K562 (cell line): ENCODE data around the gene CTBP2. TPM values are rescaled to one million over a fixed set of nuclear protein-coding genes. Genes with fewer than 3 reads are reported as not detected.
A peak's percentile ranks its signal among the peaks of the same experiment; 100 is the strongest.

Experiments used
- ATAC-seq: fragments of 200-7000 bp; cut with Tn5 transposase; 3 replicates; pipeline ENCODE4 v1.9.1; 2020; ENCODE audit warnings: moderate library complexity
- BruUV-seq: library from RNA; stranded (reverse); fragments of 400-500 nt; replicated peaks from 2 replicates; lab custom pipeline; 2021; lab: Mats Ljungman, UMichigan
- CTCF ChIA-PET: fragments of 300-600 bp; formaldehyde crosslinking; extraction: SDS; loops from one replicate; lab custom pipeline; 2021; ENCODE audit warnings: low intra/inter-chr PET ratio; lab: Yijun Ruan, JAX
- POLR2A ChIA-PET: fragments of 300-600, 350-650 bp; sonication (Branson Sonifier 250); formaldehyde crosslinking; extraction: SDS; loops from one replicate; lab custom pipeline; 2021; ENCODE audit warnings: antibody characterized with exemption, inconsistent platforms; lab: Yijun Ruan, JAX
- DNase-seq, 4 experiments: peaks; one replicate each; pipeline versions ENCODE4 v3.0.0 to v3.0.0-alpha.2; 2011 to 2018; ENCODE audit warnings: low spot score in 3 of 4, mixed read lengths in 3 of 4; ENCODE audit errors: extremely low read depth in 1 of 4
- FAIRE-seq: peaks from 2 replicates; lab custom pipeline; 2011; peaks lifted over from hg19 to GRCh38; lab: Jason Lieb, UNC
- H2AFZ ChIP-seq: 2 replicates; pipeline ENCODE4 v1.6.0; 2011; ENCODE audit warnings: low read depth, low read length, control low read depth, inconsistent platforms
- H3K27ac ChIP-seq: fragments of 200-600 bp; 3 replicates; pipeline ENCODE4 v1.8.0; 2011; ENCODE audit warnings: low read depth, mild to moderate bottlenecking, control low read depth, inconsistent platforms, low read length, moderate library complexity, mixed read lengths; ENCODE audit errors: extremely low read depth
- H3K27me3 ChIP-seq, 2 experiments: fragments of 300-600 bp in 1 of 2; 2 replicates in 1 of 2; 3 replicates in 1 of 2; pipeline versions ENCODE4 v1.6.0 to v1.8.0; 2011; ENCODE audit warnings: inconsistent platforms in 2 of 2, low read length in 2 of 2, mild to moderate bottlenecking in 1 of 2, mixed read lengths in 1 of 2, moderate library complexity in 1 of 2; ENCODE audit not compliant: control insufficient read depth in 2 of 2, insufficient read depth in 2 of 2
- H3K36me3 ChIP-seq: fragments of 300-600 bp; 3 replicates; pipeline ENCODE4 v1.8.0; 2011; ENCODE audit warnings: mild to moderate bottlenecking, low read length, inconsistent platforms; ENCODE audit not compliant: control insufficient read depth, insufficient read depth
- H3K4me1 ChIP-seq, 2 experiments: fragments of 200-600 bp in 1 of 2; replicated peaks in 1 of 2; 2 replicates in 1 of 2; 3 replicates in 1 of 2; pipeline versions ENCODE4 v1.5.1 to v1.8.0; 2011; ENCODE audit warnings: inconsistent platforms in 2 of 2, low read length in 2 of 2, mild to moderate bottlenecking in 1 of 2, mixed read lengths in 1 of 2, moderate library complexity in 1 of 2; ENCODE audit not compliant: control insufficient read depth in 2 of 2, insufficient read depth in 2 of 2
- H3K4me2 ChIP-seq: 2 replicates; pipeline ENCODE4 v1.6.1; 2011; ENCODE audit warnings: low read length, control low read depth, inconsistent platforms, mixed read lengths; ENCODE audit not compliant: insufficient read depth
- H3K4me3 ChIP-seq: fragments of 200-600 bp; sonication (generic), shearing (Covaris generic); 2 replicates; pipeline ENCODE4 v1.5.1; 2016; ENCODE audit warnings: control low read depth, inconsistent platforms
- H3K79me2 ChIP-seq: fragments of 200-600 bp; 3 replicates; pipeline ENCODE4 v1.8.0; 2011; ENCODE audit warnings: low read length, inconsistent platforms; ENCODE audit not compliant: control insufficient read depth, insufficient read depth
- H3K9ac ChIP-seq, 2 experiments: 2 replicates each; pipeline versions ENCODE4 v1.6.0 to v1.6.1; 2011; ENCODE audit warnings: low read depth in 2 of 2, low read length in 2 of 2, control low read depth in 1 of 2, inconsistent platforms in 1 of 2, mild to moderate bottlenecking in 1 of 2, mixed read lengths in 1 of 2; ENCODE audit not compliant: insufficient read depth in 1 of 2
- H3K9me1 ChIP-seq: one replicate; pipeline ENCODE4 v1.6.0; 2011; ENCODE audit warnings: inconsistent platforms, mild to moderate bottlenecking, low read length, moderate library complexity; ENCODE audit not compliant: control insufficient read depth, insufficient read depth
- H3K9me3 ChIP-seq: replicated peaks from 2 replicates; pipeline ENCODE4 v1.5.1; 2011; ENCODE audit warnings: low read depth, low read length, inconsistent platforms; ENCODE audit not compliant: control insufficient read depth, insufficient read depth
- H4K20me1 ChIP-seq: replicated peaks from 2 replicates; pipeline ENCODE4 v1.6.1; 2011; ENCODE audit warnings: low read length, inconsistent platforms, mixed read lengths; ENCODE audit not compliant: control insufficient read depth, insufficient read depth
- BHLHE40 ChIP-seq: IDR thresholded peaks from 2 replicates; pipeline ENCODE4 v1.6.1; 2011; ENCODE audit warnings: low read length, improper control_type of control experiment
- ESRRA ChIP-seq: fragments of 450-650 bp; IDR thresholded peaks from 2 replicates; pipeline ENCODE4 v1.6.1; 2014; ENCODE audit warnings: low read depth, mild to moderate bottlenecking, moderate library complexity, borderline replicate concordance
- JUND ChIP-seq, 2 experiments: IDR thresholded peaks; 2 replicates in 1 of 2; 3 replicates in 1 of 2; pipeline ENCODE4 v1.6.1; 2011; ENCODE audit warnings: borderline replicate concordance in 2 of 2, low read depth in 2 of 2, low read length in 2 of 2, improper control_type of control experiment in 1 of 2, missing biosample characterization in 1 of 2, missing genetic modification characterization in 1 of 2, missing genetic modification reagents in 1 of 2
- MYC ChIP-seq, 2 experiments: fragments of 250-450 bp in 1 of 2; sonication (Bioruptor Pico) in 1 of 2; IDR thresholded peaks; 2 replicates each; pipeline versions ENCODE4 v1.5.1 to v1.6.1; 2012 to 2021; ENCODE audit warnings: low read depth in 2 of 2, borderline replicate concordance in 1 of 2, improper control_type of control experiment in 1 of 2, low read length in 1 of 2, mild to moderate bottlenecking in 1 of 2, moderate library complexity in 1 of 2
- NFIC ChIP-seq: fragments of 450-650 bp; IDR thresholded peaks from 2 replicates; pipeline ENCODE4 v1.6.1; 2017; ENCODE audit warnings: mild to moderate bottlenecking, inconsistent platforms
- RFX5 ChIP-seq: IDR thresholded peaks from 2 replicates; pipeline ENCODE4 v1.6.1; 2011; ENCODE audit warnings: low read depth, mild to moderate bottlenecking, improper control_type of control experiment, low read length
- SMARCA4 ChIP-seq: fragments of 450-650 bp; IDR thresholded peaks from 2 replicates; pipeline ENCODE4 v1.6.1; 2016
- TFE3 ChIP-seq: fragments of 450-650 bp; formaldehyde crosslinking; IDR thresholded peaks from 2 replicates; pipeline ENCODE4 v1.4.0; 2020; ENCODE audit warnings: mild to moderate bottlenecking, mixed read lengths
- VEZF1 ChIP-seq: fragments of 200-800 bp; sonication (Bioruptor generic); IDR thresholded peaks from 2 replicates; pipeline ENCODE4 v1.6.1; 2017; ENCODE audit warnings: missing genetic modification characterization, missing compliant biosample characterization
- YY1 ChIP-seq, 3 experiments: IDR thresholded peaks; 2 replicates each; pipeline ENCODE4 v1.6.1; 2011; ENCODE audit warnings: low read length in 2 of 3, mild to moderate bottlenecking in 2 of 3, moderate library complexity in 2 of 3, borderline replicate concordance in 1 of 3, control low read depth in 1 of 3, low read depth in 1 of 3; ENCODE audit not compliant: insufficient read depth in 3 of 3, insufficient replicate concordance in 2 of 3, control insufficient read depth in 1 of 3, insufficient read length in 1 of 3; ENCODE audit errors: extremely low read depth in 1 of 3
- ZNF197 ChIP-seq: fragments of 200-800 bp; sonication (Bioruptor generic); IDR thresholded peaks from 2 replicates; pipeline ENCODE4 v1.6.1; 2016; ENCODE audit warnings: low read depth, missing genetic modification characterization, missing compliant biosample characterization
- ZNF263 ChIP-seq: sonication (generic); formaldehyde crosslinking; IDR thresholded peaks from 2 replicates; pipeline ENCODE4 v1.8.0; 2022; ENCODE audit warnings: mild to moderate bottlenecking, missing genetic modification reagents, borderline replicate concordance
- ZNF695 ChIP-seq: fragments of 450-650 bp; formaldehyde crosslinking; IDR thresholded peaks from 2 replicates; pipeline ENCODE4 v1.4.0; 2020; ENCODE audit warnings: mild to moderate bottlenecking, moderate library complexity
- ZNF830 ChIP-seq: fragments of 250-450 bp; sonication (Bioruptor Pico); IDR thresholded peaks from 2 replicates; pipeline ENCODE4 v1.5.0; 2021; ENCODE audit warnings: mild to moderate bottlenecking
- WGBS: fragments of 100-300 bp; shearing (Covaris generic); methylation state at CpG from one replicate; pipeline ENCODE4 v1.1.6; 2016; ENCODE audit warnings: low coverage, mixed read lengths; ENCODE audit not compliant: insufficient coverage; ENCODE audit errors: missing lambda C conversion rate; 5-methylcytosine and 5-hydroxymethylcytosine counted together
- in situ Hi-C: fragments of 300-500 bp; cut with MboI; formaldehyde crosslinking; loops from 4 replicates; pipeline ENCODE4 v1.15.0; 2018; ENCODE audit warnings: inconsistent platforms, mixed read lengths
- intact Hi-C: fragments of 100-400 bp; cut with micrococcal nuclease; formaldehyde crosslinking; loops from 2 replicates; pipeline ENCODE4 v1.14.2; 2022
- polyA plus RNA-seq, 8 experiments: library from polyadenylated mRNA; depleted of rRNA in 4 of 8; stranded (reverse) in 5 of 8; unstranded in 3 of 8; fragments of >200 nt; fragmentation: Nextera tagmentation in 2 of 8; fragmentation: Illumina TruSeq in 1 of 8; extraction: Ambion mirVana in 2 of 8; extraction: Trizol in 1 of 8; gene quantifications; 2 replicates each; pipeline versions ENCODE4 v1.2.1 to v1.2.3, GENCODE V29; 2011 to 2014; ENCODE audit warnings: inconsistent platforms in 1 of 8, missing spikeins in 1 of 8
- total RNA-seq, 7 experiments: library from RNA; depleted of rRNA in 6 of 7; stranded (reverse); fragments of >200 nt in 6 of 7; fragmentation: Illumina TruSeq in 2 of 7; extraction: Trizol in 2 of 7; gene quantifications; 2 replicates each; pipeline versions ENCODE4 v1.2.1 to v1.2.3, GENCODE V29; 2011 to 2021; ENCODE audit warnings: low replicate concordance in 1 of 7

The CTBP2 gene
- total and polyA plus RNA-seq, 9 of the 15 experiments (the other 6 are each of a cell fraction or from before 2014, with no cell fraction given) = 1.3 to 8.8 (median 5.1) TPM

GRCh38 chr10:125149680-125150047, 10.7 kb downstream of the CTBP2 start (continued):
- TF ChIP-seq ZNF830 = no peak
- no peak for TF ChIP-seq SMARCA4
- TF ChIP-seq, all 486 proteins: peak for 0

DNA sequence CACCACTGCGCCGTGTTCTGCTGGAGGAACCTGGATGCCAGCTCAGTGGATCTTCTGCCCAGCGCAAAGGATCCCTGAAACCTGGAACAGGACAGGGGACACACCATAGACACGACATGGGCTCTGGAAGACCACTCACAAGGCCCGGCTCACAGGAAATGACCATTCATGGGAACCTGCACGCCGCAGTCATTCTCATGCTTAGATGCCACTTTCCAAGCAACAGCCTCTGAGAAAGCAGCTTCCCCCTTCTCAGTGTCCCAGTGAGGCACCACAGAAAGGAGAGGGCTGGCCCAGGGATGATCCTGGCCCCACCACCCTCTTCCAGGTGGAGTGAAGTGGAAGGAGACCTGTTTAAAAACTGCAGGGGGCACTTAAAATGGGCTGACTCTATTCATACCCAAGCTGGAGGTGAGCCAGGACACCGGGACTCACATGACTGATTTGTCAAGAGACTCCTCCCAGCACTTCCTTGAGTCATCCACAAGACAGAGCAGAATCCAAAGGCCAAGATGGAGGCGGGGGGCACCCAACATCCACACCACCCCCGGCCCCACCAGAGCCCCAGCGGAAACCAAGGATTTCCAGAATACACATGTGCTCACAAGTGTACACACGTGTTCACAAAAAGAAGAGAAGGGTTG, 11.2 kb downstream of the CTBP2 start:
- H3K27ac ChIP-seq = peak overlapping the region; percentile 52; the same call in 2 of the 3 replicates
- no TSS peak for BruUV-seq
- ATAC-seq = peak; percentile 44
- H3K9me3 ChIP-seq = no peaks in the 10 kb centered on the region
- WGBS = 60% methylated on average over 6 of the region's 12 CpGs
- peak overlapping the region in 1 of 2 experiments; percentile 80; a peak in 2 of 4 replicates for H3K9ac ChIP-seq
- peak in 3 of 4 experiments; percentile 25 to 65 (median 41) for DNase-seq
- H3K36me3 ChIP-seq = peaks cover 56% of the 10 kb centered on the region
- no peak overlapping the region for H2AFZ ChIP-seq
- peaks cover 100% of the 10 kb centered on the region for H3K79me2 ChIP-seq
- peaks cover 35% of the 10 kb centered on the region for H4K20me1 ChIP-seq
- intact Hi-C loops (loop anchor here (5.0 kb wide), 1 partner anchor 97 kb away; no protein-coding TSS in a partner anchor), in situ Hi-C loops (no loop called here)
- peaks cover 40 to 42% of the 10 kb centered on the region in 2 experiments for H3K4me1 ChIP-seq
- CTCF ChIA-PET = no interaction called here
- 0 out of 2 replicates have a peak overlapping the region, but pooled peaks have one; percentile 11 for H3K4me2 ChIP-seq
- POLR2A ChIA-PET = interaction anchor here (0.6 to 2.4 kb wide), 3 partner anchors 9 to 273 kb away, joined by 3 to 9 read pairs (median 3); no protein-coding TSS in a partner anchor
- no peaks in the 10 kb centered on the region for H3K27me3 ChIP-seq
- no peak overlapping the region for H3K4me3 ChIP-seq
- TF ChIP-seq YY1 (IDR thresholded peaks at IDR 0.05; ENCODE audit: borderline replicate concordance in 1 of 3, control insufficient read depth in 1 of 3, extremely low read depth in 1 of 3, insufficient read depth in 3 of 3, insufficient read length in 1 of 3, insufficient replicate concordance in 2 of 3, low read depth in 1 of 3, low read length in 2 of 3) (peak in 1 of 3 experiments; percentile 35), MYC (IDR thresholded peaks at IDR 0.05; ENCODE audit: low read depth, low read length) (0 out of 2 replicates have a peak, but pooled peaks have one; percentile 16), MYC (CRISPR knock-in tag; IDR thresholded peaks at IDR 0.05; ENCODE audit: borderline replicate concordance, low read depth) (no peak), TFE3 (CRISPR knock-in tag) (no peak), VEZF1 (CRISPR knock-in tag) (0 out of 2 replicates have a peak, but pooled peaks have one; percentile 13), ZNF197 (CRISPR knock-in tag) (no peak), ESRRA (0 out of 2 replicates have a peak, but pooled peaks have one; percentile 41), NFIC (peak; percentile 77), ZNF695 (CRISPR knock-in tag) (no peak), JUND (IDR thresholded peaks at IDR 0.05; ENCODE audit: borderline replicate concordance, low read depth, low read length) (0 out of 2 replicates have a peak, but pooled peaks have one; percentile 21), JUND (tag; IDR thresholded peaks at IDR 0.05; ENCODE audit: borderline replicate concordance, low read depth, low read length) (no peak), RFX5 (no peak), ZNF263 (CRISPR knock-in tag) (peak; percentile 44; the same call in 1 of the 2 replicates), BHLHE40 (peak; percentile 61)
- peaks cover 5% of the 10 kb centered on the region for H3K9me1 ChIP-seq
- FAIRE-seq = no peak
